ENCODE results near the gene GUCY1A2. TPM values are rescaled to one million over a fixed set of nuclear protein-coding genes. Genes with fewer than 3 reads are reported as not detected.

Gene GUCY1A2
- total and polyA plus RNA-seq, 12 donors: 1.3 to 26.3 (median 12.0) TPM

DNA sequence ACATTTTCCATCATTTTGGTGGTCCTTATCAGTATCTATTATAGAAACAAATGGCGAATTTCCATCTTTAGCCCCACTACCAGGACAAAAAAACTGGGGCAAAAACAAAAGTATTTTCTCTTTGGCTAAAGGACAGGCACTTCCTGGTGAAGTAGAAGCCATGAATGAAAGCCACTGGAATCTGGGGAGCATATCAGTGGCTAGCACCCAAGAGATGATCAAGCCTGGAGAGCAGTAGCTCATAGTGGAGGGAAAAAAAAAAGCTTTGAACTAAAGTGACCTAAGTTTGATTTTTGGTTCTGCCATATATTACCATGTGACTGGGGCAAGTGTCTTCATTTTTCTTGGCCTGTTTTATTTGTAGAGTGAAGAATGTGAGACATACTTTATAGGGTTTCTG lies 272.3 kb downstream of the GUCY1A2 start:
- no peaks in the 10 kb centered on the region for H3K9me3 ChIP-seq (replicated peaks in 1 of 3)
- no peaks in the 10 kb centered on the region for H3K27me3 ChIP-seq
- TF ChIP-seq, protein P1, sequence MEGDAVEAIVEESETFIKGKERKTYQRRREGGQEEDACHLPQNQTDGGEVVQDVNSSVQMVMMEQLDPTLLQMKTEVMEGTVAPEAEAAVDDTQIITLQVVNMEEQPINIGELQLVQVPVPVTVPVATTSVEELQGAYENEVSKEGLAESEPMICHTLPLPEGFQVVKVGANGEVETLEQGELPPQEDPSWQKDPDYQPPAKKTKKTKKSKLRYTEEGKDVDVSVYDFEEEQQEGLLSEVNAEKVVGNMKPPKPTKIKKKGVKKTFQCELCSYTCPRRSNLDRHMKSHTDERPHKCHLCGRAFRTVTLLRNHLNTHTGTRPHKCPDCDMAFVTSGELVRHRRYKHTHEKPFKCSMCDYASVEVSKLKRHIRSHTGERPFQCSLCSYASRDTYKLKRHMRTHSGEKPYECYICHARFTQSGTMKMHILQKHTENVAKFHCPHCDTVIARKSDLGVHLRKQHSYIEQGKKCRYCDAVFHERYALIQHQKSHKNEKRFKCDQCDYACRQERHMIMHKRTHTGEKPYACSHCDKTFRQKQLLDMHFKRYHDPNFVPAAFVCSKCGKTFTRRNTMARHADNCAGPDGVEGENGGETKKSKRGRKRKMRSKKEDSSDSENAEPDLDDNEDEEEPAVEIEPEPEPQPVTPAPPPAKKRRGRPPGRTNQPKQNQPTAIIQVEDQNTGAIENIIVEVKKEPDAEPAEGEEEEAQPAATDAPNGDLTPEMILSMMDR (IDR thresholded peaks at IDR 0.05): no peak
- no peak for TF ChIP-seq POLR2A (IDR thresholded peaks at IDR 0.05)
- H3K4me3 ChIP-seq: no peak overlapping the region
- H3K36me3 ChIP-seq (replicated peaks in 1 of 2): no peaks in the 10 kb centered on the region
- H3K27ac ChIP-seq: no peak overlapping the region
- H3K4me1 ChIP-seq (replicated peaks in 1 of 2): no peaks in the 10 kb centered on the region
- no peak for DNase-seq
- intact Hi-C loops (cut with DNase I): no loop called here
- 68 to 84% (median 73%) methylated on average over 1 of the region's 1 CpG for WGBS, 4 donors

DNA sequence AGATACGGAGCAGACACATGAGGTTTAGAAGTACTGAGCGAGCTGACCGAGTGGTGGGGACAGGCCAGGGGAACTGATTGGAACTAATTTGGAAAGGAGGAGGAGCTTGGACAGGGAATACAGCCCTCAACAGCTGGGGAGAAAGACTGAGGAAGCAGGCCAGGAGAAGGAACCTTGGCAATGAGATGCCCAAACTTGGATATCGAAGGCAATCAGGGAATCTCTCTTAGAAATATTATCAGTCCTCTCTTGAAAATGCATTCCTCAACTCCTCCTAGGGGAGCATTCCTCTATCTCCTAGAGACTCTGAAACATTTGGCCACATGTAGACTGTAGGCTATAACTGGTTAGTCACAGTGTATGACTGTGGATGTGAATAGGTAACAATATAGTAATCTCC lies 284.6 kb downstream of the GUCY1A2 start:
- Histone ChIP-seq H3K4me3 (no peak overlapping the region), H3K36me3 (replicated peaks in 1 of 2) (no peaks in the 10 kb centered on the region), H3K27ac (no peak overlapping the region), H3K4me1 (replicated peaks in 1 of 2) (no peaks in the 10 kb centered on the region), H3K27me3 (no peaks in the 10 kb centered on the region), H3K9me3 (replicated peaks in 1 of 3) (no peaks in the 10 kb centered on the region)
- no peak for DNase-seq
- intact Hi-C loops (cut with DNase I): no loop called here
- no peak for TF ChIP-seq POLR2A (IDR thresholded peaks at IDR 0.05)
- TF ChIP-seq, protein P1 (IDR thresholded peaks at IDR 0.05): no peak
- 76 to 89% (median 83%) methylated on average over 4 of the region's 4 CpGs for WGBS, 4 donors

DNA sequence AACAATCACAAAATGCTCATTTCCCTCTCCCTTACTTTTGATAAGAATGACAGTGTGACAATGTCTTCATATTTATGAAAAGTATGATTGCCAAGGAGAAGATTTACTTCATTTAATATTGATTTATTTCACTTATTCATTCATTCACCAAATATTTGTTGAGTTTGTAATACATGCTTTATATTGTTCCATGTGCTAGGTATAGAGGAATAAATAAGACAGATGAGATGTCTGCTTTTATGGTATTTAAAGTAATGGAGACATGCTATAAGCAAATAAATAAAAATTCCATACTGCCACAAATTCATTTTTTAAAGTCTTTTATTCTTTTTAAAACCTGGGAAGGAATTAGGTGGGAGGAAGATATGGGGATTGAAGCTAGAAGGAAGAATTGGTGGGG lies 289.4 kb downstream of the GUCY1A2 start:
- Histone ChIP-seq H3K4me3 (no peak overlapping the region), H3K27ac (no peak overlapping the region), H3K27me3 (no peaks in the 10 kb centered on the region), H3K4me1 (replicated peaks in 1 of 2) (peaks cover 0 to 4% of the 10 kb centered on the region in 2 donors), H3K9me3 (replicated peaks in 1 of 3) (no peaks in the 10 kb centered on the region), H3K36me3 (replicated peaks in 1 of 2) (no peaks in the 10 kb centered on the region)
- TF ChIP-seq POLR2A (IDR thresholded peaks at IDR 0.05): no peak
- TF ChIP-seq, protein P1 (IDR thresholded peaks at IDR 0.05): no peak
- intact Hi-C loops (cut with DNase I): loop anchor here in 1 of 2 donors (10.0 kb wide), 1 partner anchor 306 kb away; no protein-coding TSS in a partner anchor
- no peak for DNase-seq

DNA sequence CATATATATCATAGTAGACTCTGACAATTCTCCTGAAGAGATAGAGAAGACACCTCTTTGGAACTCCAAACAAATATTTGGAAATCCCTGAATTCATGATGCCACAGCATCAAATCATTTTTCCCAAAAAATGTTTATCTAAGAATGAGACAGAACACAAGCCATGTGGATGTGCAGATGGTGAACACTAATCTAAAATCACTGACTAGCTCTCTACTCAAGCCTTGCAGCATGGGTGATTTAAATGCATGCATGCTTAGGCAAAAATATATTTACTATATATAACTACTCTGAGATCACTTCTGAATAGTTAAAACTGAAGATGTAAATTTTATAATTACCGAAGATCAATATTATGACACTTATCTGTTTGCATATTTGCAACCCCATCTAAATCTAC lies 289.9 kb downstream of the GUCY1A2 start:
- WGBS, 4 donors: 88 to 100% (median 94%) methylated on average over 1 of the region's 1 CpG
- Histone ChIP-seq H3K36me3 (replicated peaks in 1 of 2) (no peaks in the 10 kb centered on the region), H3K4me3 (no peak overlapping the region), H3K4me1 (replicated peaks in 1 of 2) (peaks cover 0 to 4% of the 10 kb centered on the region in 2 donors), H3K27ac (no peak overlapping the region), H3K9me3 (replicated peaks in 1 of 3) (no peaks in the 10 kb centered on the region), H3K27me3 (no peaks in the 10 kb centered on the region)
- no peak for TF ChIP-seq POLR2A (IDR thresholded peaks at IDR 0.05)
- TF ChIP-seq, protein P1 (IDR thresholded peaks at IDR 0.05): no peak
- intact Hi-C loops (cut with DNase I): loop anchor here in 1 of 2 donors (10.0 kb wide), 1 partner anchor 306 kb away; no protein-coding TSS in a partner anchor
- no peak for DNase-seq
